ENCODE results near the gene WASL. TPM values are rescaled to one million over a fixed set of nuclear protein-coding genes. Genes with fewer than 3 reads are reported as not detected.
A peak's percentile ranks its signal among the peaks of the same experiment; 100 is the strongest.

The WASL gene
- total RNA-seq, 1 donor from 2014 or later = 19.2 TPM

GRCh38 chr7:123665157-123665556 is 83.6 kb downstream of the WASL start:
- no peak for FAIRE-seq
- no peak for DNase-seq (ENCODE audit: low spot score in 2 of 2)

DNA sequence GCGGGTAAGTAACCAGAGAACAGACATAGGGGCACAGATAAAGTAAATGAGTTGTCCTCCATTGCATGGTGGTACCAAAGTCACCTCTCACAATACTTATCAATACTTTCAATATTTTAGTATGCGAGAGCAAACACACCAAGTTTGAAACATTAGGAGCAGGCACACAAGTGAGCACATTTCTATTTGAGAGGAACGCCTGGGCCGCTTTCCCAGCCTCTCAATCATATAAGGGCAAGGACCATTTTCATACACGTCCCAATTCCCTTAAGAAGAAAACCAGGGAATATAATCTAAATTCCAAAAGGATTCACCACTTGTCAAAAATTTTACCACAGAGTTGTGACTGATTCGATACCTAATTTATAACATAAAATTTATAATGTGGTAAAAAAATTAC is 85.6 kb downstream of the WASL start:
- DNase-seq (ENCODE audit: low spot score in 2 of 2) (no peak), FAIRE-seq (no peak)

DNA sequence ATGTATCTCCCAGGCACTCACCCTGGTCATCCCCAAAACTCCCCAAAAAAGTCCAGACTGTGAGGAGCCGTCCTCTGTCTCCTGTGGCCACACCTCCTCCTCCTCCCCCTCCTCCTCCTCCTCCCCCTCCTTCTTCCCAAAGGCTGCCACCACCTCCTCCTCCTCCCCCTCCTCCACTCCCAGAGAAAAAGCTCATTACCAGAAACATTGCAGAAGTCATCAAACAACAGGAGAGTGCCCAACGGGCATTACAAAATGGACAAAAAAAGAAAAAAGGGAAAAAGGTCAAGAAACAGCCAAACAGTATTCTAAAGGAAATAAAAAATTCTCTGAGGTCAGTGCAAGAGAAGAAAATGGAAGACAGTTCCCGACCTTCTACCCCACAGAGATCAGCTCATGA is 86.0 kb downstream of the WASL start:
- no peak for FAIRE-seq
- no peak for DNase-seq (ENCODE audit: low spot score in 2 of 2)

DNA sequence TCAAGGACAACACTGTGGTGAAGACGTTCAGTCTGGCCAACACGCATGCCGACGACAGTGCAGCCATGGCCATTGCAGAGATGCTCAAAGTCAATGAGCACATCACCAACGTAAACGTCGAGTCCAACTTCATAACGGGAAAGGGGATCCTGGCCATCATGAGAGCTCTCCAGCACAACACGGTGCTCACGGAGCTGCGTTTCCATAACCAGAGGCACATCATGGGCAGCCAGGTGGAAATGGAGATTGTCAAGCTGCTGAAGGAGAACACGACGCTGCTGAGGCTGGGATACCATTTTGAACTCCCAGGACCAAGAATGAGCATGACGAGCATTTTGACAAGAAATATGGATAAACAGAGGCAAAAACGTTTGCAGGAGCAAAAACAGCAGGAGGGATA is 86.5 kb downstream of the WASL start:
- no peak for FAIRE-seq
- DNase-seq (ENCODE audit: low spot score in 2 of 2) = no peak

DNA sequence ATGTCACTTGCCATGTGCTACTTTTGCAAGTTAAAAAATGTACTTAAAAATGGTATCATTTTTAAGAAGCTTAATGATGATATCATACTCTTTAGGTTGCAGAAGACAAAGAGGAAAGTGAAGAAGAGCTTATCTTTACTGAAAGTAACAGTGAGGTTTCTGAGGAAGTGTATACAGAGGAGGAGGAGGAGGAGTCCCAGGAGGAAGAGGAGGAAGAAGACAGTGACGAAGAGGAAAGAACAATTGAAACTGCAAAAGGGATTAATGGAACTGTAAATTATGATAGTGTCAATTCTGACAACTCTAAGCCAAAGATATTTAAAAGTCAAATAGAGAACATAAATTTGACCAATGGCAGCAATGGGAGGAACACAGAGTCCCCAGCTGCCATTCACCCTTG is 87.0 kb downstream of the WASL start:
- no peak for FAIRE-seq
- no peak for DNase-seq (ENCODE audit: low spot score in 2 of 2)

GRCh38 chr7:123660514-123661354 is 88.1 kb downstream of the WASL start:
- FAIRE-seq = no peak
- no peak for DNase-seq (ENCODE audit: low spot score in 2 of 2)

- DNase-seq (ENCODE audit: low spot score in 2 of 2) (no peak), FAIRE-seq (no peak)
These were observed 90.8 kb downstream of the WASL start for GRCh38 chr7:123658023-123658422.

DNA sequence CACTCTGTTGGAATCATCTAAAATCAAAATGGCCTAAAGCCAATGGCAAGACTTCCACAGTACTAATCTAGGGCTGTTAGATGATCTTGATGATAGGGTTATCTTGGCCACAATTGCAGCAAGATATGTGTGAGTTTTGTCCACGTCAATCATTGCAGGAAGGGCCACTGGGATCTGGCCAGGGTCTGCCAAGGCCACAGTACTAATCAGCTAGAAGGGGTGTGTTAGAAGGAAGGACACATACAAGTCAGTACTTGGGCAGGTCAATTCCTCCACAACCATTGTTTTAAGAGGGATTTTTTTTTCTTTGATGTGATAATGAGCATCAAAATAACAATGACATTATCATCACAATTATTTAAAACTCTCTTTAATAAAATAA is 91.5 kb downstream of the WASL start:
- FAIRE-seq (no peak), DNase-seq (ENCODE audit: low spot score in 2 of 2) (no peak)

GRCh38 chr7:123656544-123657303 is 92.1 kb downstream of the WASL start:
- FAIRE-seq = no peak
- DNase-seq (ENCODE audit: low spot score in 2 of 2) = no peak

- no peak for FAIRE-seq
- no peak for DNase-seq (ENCODE audit: low spot score in 2 of 2)
These were observed 93.2 kb downstream of the WASL start, which contains the start of gene LMOD2 for GRCh38 chr7:123655614-123656013. Gene LMOD2 (plus strand): TSS chr7:123655866. CDS start chr7:123655964, 98 bp downstream.

DNA sequence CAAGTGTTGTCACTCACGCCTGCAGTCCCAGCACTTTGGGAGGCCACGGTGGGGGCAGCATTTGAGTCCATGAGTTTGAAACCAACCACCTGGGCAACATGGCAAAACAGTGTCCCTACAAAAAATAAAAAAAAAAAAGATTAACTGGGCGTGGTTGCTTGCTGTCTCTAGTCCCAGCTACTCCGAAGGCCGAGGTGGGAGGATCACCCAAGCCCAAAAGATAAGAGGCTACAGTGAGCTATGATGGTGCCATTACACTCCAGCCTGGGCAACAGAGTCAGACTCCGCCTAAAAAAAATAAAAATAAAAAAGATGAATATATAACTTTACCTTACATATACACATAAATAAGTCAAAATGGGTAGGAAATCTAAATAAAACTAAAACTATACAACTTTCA is 95.6 kb downstream of the WASL start:
- no peak for FAIRE-seq
- no peak for DNase-seq (ENCODE audit: low spot score in 2 of 2)

GRCh38 chr7:123652406-123652805 is 96.4 kb downstream of the WASL start:
- FAIRE-seq = no peak

GRCh38 chr7:123650595-123650994 is 98.2 kb downstream of the WASL start:
- no peak for FAIRE-seq
- DNase-seq (ENCODE audit: low spot score in 2 of 2) = no peak

More at GRCh38 chr7:123652406-123652805, 96.4 kb downstream of the WASL start:
- DNase-seq (ENCODE audit: low spot score in 2 of 2) = no peak

- FAIRE-seq = no peak
- DNase-seq (ENCODE audit: low spot score in 2 of 2) = no peak
These were observed 98.8 kb downstream of the WASL start for GRCh38 chr7:123649964-123650363.

GRCh38 chr7:123647106-123647730 is 101.6 kb downstream of the WASL start:
- DNase-seq (ENCODE audit: low spot score in 2 of 2) = no peak
- FAIRE-seq = no peak

GRCh38 chr7:123645516-123645915 is 103.3 kb downstream of the WASL start:
- FAIRE-seq (no peak), DNase-seq (ENCODE audit: low spot score in 2 of 2) (no peak)

DNA sequence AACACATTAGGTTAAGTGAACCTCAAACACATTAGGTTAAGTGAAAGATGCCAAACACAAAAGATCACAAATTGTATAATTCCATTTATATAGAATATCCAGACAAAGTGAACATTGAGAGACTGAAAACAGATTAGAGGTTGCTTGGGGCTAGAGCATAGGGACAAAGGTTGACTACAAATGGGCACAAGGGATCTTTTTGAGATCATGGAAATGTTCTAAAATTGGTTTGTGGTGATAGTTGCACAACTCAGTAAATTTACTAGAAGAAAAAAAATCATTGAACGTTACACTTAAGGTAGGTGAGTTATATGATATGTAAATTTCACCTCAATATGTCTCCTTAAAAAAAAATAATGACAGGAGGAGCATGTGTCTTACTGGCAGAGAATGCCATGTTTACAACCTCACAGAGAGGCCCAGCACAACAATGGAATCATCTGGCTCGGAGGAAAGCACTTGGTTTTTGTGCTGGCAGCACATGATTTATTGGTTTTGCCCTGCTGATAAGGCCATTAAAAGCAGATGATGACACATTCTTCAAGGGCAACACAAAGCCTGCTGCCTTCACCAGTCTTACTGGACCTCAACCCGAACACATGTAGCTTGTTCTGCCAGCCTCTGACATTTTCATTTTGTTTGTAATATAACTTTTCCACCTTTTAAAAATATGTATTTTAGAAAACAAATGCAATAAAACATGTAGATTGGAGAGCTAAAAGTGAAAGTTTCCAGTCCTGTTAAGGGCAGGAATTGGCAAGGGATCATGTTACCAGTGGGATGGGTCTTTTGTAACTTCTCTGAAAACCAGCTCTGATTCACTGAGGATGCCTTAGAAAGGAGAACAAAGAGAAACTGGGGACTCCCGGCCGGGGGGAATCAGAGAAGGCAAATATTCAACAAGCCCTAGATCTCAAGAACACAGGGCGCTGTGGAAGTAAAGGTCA is 105.0 kb downstream of the WASL start:
- DNase-seq (ENCODE audit: low spot score in 2 of 2) (peak in 1 of 2 donors; percentile 12), FAIRE-seq (no peak)

- DNase-seq (ENCODE audit: low spot score in 2 of 2) (no peak), FAIRE-seq (no peak)
These were observed 106.9 kb downstream of the WASL start for GRCh38 chr7:123641901-123642300.

- DNase-seq (ENCODE audit: low spot score in 2 of 2) = no peak
- no peak for FAIRE-seq
These were observed 108.2 kb downstream of the WASL start for GRCh38 chr7:123640583-123640982.

DNA sequence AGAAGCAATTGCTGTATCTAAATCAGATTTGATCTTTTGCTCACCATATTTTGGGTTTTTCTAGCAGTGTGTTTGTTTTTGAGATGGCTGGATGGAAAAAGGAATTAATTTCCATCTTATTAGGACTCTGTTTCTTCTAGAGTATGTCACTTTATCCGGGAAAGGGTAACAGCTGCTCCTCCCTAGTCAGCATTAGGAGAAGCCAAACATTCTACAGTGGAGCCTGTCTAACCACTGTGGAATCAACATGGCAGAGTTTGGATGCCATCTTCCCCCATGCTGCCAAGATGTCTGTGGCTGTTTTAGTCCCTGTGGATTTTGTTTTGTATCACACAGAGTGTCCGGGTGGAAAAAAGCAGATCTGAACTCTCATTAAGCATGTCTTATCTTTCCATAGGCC is 109.2 kb downstream of the WASL start:
- DNase-seq (ENCODE audit: low spot score in 2 of 2) (no peak), FAIRE-seq (no peak)
